Activated naive CD8-positive, alpha-beta T cell treated with anti-CD3 and anti-CD28 coated beads, Interleukin-2, amount 50 U/mL, for 16 hours (primary cell): ENCODE measurements around the gene CLDN19.
"Not testable (repeated sequence)": the region's sequence is repeated elsewhere in the genome, so short reads cannot be mapped to it uniquely, and the experiment has no call there.

ENCODE experiments used
- DNase-seq: peaks from one replicate; pipeline ENCODE4 v3.0.0-alpha.2; 2020; ENCODE audit warnings: low read depth, low spot score

The CLDN19 gene

DNA sequence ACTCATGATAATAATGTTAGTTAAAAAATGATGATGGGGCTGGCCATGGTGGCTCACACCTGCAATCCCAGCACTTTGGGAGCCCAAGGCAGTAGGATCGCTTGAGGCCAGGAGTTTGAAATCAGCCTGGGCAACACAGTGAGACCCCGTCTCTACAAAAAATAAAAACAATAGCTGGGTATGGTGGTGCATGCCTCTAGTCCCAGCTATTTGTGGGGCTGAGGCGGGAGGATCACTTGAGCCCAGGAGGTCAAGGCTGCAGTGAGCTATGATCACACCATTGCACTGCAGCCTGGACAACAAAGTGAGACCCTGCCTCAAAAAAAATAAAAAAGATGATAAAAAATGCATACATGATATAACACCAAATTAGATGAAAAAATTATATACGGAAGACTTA is 21.5 kb upstream of the CLDN19 start:
- DNase-seq, result no peak

DNA sequence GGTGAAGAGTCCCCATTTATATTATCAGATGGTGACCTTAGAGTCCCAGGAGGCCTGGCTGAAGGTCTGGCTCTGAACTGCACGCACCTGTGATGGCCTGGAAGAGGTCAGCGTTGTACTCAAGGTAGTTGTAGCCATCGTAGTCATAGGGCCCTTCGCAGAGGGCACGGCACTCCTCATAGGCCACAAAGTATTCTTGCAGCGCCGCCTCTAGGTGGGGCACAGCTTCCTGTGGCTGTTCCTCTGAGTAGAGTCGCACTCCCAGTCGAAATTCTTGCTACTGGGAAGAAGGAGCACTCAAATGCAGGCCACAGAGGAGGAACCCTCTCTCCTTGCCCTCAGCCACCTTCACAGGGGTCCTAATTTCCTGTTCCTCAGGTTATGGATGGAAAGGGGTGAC is 19.1 kb upstream of the CLDN19 start:
- DNase-seq, result no peak

DNA sequence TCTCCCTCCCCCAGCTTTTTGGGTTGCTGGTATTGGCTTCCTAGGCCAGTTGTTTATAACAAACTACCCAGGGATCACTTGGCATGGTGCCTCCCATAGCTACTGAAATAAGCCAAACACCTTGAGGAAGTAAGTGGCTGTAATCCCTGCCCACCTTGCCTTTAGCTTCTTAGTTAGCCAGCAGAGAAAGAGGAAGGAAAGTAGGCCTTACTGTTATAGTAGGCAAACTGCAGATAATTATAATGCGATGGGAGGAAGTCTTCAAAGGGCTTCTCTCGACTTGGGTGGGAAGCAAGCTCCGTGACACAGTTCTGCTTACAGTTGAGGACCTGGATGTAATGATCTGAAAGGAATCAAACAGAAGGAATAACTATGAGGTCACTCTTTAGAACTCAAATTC is 18.6 kb upstream of the CLDN19 start:
- DNase-seq, result no peak

DNA sequence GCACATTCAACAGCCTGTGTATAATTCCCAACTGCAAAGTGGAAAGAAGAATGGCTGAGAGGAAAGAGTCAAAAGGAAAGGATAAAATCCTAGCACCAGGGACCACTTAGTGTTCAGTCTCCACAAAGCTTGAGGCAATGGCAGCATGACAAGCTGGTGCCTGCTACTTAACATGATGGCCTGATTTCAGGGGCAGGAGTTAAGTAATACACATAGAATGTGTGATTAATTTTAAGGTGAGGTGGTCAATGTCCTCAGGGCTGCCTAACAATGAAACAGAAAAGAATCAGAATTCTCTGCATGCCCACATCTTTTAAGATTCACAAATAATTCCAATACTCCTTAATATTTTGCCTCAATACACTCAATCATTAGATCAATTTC is 17.8 kb upstream of the CLDN19 start:
- no peak for DNase-seq

DNA sequence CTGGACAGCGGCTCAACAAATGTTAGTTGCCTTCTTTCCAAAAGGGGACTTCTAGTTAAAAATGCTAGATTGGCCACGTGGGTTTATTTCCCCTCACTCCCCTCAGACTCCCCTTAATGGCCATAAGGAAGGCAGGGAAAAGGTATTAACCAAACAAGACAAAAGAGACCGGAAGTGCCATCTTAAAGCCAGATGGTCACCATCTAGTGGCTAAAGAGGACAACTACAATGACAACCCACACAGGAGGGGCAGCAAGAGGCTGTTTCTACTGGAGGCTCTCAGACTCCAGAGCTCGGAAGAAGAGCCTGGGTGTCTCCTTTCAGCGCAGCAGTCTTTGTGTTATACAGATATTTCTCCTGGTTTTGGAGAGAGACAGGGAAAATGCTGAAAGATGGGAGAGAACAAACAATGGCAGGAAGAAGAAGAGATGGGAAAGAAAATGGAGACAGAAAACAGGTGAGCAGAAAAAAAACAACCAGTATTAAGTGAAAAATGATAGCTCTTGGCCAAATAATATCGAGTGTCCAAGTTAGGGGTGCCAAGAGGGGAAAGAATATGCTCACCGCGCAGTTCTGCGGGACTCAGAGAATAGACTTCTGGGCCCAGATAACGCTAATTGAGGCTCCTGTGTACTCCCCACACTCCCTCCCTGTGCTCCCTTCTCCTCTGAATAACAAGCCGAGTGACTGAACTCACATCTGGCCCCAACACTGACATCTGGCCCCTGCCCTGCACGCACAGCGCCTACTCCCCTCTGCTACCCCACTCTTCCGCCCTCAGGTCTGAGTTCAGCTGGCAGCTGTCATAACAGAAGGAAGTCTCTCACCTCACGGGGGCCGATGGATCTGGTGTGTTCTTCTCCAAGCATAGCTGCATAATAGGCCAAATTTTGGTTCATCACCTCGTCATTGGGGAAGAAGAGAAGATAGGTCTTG is 17.2 kb upstream of the CLDN19 start:
- DNase-seq, result no peak

DNA sequence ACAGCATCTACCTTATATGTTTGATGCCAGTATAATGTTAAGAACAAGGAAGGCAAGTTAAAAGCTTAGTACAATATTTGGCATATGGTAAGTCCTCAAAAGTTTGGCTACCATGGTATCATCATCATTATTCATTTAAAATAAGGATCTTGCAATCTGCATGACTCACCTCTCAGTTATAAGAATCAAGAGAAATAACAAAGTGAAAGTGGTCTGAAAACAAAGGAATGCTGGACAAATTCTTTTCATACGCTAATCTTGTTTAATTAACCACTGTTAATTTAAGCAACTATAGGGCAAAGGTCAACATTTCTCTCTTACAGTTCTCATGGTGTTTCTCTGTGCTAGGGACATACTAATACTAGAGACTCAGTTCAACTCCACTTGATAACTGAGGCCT is 13.0 kb upstream of the CLDN19 start:
- DNase-seq, result no peak

DNA sequence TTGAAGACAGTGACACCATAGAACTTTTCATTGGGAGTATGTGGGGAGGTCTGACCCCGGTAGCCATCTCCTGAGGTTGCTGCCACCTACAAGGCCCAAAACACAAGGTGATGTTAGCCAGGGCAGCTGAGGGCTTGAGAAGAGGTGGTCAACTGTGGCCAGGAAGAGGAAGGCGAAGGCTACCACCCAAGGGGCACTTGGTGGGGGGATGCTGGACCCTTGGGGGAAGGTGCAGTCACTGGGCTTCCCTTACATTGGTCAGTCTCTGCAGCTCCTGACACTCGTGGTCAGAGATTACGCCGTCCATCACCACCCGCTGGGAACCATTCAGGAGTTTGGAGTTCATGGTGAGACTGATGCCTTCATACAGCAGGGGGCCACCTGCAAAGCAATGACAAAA is 12.2 kb upstream of the CLDN19 start:
- DNase-seq, result no peak

DNA sequence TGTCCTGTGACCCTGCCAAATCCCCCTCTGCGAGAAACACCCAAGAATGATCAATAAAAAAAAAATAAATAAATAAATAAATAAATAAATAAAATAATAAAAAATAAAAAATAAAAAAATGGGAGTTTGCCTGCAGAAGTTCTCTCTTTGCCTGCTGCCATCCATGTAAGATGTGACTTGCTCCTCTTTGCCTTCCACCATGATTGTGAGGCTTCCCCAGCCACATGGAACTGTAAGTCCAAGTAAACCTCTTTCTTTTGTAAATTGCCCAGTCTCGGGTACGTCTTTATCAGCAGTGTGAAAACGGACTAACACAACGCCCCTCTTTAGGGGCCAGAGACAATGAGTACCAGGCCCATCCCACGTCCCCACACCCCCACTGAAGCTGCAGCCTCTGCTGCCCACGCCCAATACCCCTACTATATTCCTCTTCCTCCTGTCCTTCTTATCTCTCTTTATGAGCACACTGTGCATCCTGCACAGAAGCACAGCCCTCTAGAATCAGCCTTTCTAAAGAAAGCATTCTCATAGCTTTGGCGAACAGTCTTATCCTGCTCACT is 11.6 kb upstream of the CLDN19 start:
- DNase-seq, result not testable (repeated sequence)

DNA sequence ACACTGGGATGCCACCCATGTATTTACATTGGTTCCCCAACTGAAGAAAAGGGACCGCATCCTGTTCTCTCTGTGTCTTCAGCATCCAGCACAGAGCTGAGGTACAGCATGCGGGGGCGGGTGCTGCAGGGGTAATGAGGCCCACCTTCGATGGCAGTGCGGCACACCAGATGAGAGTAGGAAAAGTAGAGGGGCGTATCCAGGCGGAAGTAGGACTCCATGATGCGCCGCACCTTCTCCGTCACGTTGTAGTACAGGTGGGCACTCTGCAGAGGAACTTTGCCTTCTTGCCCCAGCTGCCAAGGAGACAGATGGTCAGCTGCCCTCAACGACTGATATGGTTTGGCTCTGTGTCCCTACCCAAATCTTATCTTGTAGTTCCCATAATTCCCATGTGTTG is 10.0 kb upstream of the CLDN19 start:
- DNase-seq, result no peak

DNA sequence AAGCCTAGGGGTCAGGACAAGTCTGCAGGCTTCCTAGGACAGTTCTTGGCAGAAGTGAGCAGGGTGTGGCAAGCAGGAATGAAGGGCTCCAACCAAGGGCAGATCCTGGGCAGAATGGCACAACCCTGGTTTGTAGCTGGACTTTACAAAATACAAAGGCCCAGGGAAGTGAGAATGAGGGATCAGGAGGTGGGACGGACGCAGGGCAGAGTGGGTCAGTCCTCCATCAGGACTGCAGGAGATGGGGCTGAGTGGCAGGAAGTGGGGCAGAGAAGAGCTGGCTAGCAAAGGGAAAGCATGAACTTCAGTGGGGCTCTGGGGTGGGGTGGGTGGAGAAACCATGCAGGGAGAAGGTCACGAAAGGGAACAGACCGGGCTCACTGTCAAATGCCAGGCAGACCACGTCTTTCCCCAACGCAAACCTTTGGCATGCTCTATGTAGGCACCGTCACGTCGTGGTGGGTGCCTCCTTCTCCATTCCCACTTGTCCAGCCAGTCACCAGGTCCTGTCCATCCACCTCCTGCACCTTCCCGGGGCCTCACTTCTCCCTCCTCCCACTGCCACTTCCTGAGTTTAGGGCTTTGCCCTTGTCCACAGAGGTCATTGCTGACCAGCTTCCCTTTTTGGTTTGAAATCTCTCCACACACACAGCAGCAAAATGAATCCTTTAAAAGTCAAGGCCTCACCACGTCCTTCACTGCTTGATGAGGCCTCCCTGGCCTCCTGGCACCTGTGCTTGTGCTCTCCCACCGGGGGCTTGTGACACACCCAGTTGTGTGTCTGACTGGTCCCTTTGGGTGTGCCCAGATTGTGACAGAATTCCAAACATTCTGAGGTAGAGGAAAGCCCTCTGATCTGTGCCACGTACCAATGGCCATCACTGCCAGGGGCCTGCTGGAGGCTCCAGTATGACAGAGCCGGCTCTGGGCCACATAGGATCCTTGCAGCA is 8.7 kb upstream of the CLDN19 start:
- DNase-seq, result no peak

DNA sequence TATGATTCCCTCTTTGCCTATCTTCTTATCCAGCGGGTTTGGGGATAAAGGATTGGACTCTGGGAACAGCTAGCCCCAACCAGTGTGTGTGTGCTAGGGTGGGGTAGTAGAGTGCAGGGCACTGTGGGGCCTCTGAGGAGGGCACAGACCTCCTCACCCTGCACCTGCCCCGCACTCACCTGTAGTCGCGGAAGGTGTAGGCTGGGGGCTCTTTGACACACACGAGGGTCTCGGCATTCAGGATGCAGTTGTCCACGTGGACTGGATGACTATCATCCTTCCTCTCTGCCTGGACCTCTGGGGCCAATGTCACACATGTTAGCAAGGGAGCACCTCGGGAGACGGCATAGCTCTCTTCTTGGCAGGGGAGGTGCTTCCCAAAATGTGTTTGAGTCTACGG is 8.0 kb upstream of the CLDN19 start:
- no peak for DNase-seq

DNA sequence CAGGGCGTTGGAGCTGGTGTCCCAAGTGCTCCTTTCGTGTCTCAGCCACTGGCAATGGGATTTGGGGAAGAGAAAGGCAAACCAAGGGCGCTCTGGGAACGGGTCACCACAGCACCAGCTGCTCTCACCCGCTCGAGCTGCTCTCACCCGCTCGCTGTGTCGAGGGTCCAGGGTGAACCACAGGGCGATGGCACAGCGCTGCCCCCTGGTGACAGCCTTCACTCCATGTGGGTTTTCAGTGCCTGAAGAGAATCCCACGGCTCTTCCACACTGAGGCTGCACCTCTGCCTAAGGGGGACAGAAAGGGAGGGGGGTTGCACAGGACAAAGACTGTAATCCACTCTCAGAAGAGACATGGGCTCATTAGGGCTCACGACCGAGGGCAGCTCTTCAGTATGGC is 7.1 kb upstream of the CLDN19 start:
- no peak for DNase-seq

DNA sequence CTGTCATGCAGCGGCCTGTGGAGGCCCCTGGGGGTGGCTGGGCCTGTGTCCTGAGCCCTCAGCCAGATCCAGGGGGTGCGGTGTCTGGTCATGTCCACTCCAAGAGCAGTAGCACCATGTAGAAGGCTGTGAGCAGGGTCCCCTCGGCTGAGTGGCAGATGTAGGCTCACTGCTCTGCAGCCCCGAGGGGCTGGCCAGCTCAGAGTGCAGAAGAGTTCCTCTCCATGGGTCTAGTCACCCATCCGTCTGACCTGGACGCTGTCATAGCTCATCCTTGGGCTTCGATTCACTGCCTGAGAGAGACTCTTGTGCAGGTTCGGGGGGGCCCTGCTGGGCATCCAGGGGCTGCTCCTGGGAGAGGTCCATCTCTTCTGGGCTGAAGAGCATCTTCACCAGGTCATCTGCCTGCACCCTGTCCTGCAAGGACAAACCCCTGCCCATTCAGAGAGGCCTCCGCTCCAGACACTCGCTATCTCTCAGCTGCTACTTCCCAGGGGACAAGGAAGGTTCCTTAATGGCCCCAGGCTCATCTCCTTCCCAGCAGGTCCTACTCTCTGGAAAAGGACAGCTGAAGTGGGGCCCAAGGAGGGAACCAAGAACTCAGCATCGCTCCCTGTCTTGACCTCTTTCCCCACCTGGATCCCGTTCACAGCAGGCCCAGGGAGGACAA is 6.5 kb upstream of the CLDN19 start:
- no peak for DNase-seq

DNA sequence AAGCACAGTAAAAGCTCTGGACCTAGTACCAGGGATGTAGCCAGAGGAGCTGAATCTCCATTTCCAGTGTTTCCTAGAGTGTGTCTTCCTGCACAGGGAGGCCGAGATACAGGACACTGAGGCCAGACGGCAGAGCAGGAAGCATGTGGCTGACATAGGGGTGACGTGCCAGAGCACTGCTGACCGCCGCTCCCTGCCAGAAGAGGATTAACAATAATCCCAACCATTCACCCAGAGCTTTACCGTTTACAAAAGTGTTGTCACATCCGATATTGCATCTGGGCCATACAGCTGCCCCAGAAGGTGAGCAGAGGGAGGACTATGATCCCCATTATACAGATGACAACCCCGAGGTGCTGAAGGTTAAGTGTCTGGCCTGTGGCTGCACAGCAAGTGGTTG is 5.8 kb upstream of the CLDN19 start:
- no peak for DNase-seq

DNA sequence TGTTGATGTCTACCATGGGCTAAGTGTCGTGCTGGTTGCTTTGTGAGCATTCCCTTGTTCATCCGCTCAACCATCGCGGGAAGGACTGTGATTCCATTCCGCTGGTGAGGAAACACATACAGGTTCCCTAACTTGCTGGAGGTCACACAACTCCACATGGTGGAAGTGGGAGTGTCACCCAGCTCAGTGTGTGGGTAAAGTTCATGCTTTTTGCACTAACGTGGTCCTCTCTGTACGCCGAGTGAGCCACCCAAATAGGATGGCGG is 4.0 kb upstream of the CLDN19 start:
- DNase-seq, result no peak

DNA sequence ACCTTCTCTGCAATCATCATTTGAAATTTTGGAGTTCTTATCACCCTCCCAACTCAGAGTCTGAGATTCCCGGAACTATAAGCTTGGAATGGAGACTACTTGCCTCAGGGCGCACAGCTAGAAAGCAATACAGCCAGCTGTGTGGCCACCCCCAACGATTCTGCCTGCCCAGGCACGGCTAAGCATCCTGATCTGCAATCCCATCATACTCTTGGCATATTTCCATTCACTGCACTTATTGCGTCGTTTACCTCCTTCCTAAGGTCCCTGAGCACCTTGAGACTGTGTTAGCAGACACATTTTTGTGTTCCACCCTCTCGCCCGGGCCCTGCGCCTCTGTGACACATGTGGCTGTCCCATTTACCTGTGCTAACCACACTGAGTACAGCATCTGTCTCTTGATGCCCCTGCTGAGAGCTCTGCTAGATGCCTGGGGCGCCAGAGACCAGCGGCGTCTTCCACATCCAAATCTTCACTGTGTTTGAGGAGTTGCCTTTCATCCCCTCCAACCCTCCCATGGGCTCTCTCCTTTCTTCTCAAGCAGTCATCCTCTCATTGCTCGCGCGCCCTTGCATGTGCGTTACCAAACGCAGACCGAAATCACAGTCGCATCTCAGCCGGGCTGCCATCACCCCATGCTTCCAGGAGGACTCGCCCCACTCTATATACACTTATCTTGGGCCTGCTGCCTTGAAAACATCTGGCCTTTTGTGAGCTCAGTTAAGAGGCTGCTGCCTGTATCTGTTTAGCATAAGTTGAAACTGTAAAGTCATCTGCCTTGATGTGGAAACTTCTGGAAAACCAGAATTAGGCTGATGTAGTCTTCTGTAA is 3.5 kb upstream of the CLDN19 start:
- no peak for DNase-seq

DNA sequence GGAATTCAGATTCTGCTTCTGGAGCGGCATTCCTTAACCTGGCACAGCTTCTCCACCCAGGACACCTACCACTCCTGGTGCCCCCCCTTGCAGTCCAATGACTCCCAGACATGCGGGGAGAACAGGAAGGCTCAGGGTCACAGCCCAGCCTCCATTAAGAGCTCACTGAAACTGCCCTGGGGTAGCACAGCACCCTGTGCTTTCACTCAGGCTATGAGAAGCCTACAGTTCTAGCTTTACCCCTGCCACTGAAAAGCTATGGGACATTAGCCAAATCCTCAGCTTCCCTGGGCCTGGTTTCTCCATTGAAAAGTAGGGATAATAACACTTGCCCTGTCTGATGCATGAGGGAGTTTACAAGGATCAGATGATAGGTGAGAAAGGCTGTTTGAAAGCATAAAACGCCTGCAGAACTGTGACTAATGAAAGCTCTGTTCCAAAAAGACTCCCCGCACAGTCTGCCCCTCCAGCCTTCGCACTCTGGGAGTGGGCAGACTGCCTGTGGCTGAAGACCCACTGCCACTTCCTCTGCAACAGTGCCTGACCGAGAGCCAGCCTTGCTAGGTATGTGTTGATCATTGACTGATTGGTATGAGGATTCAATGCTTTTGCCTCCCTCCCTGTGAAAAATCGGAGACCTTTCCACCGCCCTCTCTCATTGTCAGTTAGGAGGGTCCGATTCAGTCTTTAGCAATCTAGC is 2.7 kb upstream of the CLDN19 start:
- DNase-seq, result no peak

DNA sequence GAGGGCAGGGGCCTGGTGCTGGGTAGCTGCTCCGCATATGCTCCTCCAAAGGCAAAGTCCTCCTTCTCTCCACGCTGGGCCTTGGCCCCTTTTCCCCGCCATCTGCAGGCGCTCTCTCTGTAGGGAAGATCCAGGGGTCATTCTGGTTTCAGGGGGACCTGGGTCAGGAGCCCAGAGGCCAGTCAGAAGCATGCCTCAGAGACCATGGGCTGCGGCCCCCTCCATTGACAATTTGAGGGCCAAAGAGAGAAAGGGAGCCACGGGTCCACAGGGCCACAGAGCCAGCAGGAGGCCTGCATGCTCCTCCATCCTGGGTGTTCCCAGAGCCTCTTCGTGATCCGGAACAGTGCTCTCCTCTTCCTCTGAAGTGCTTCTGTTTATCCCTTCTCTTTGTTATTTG is 2.1 kb upstream of the CLDN19 start:
- DNase-seq, result no peak

DNA sequence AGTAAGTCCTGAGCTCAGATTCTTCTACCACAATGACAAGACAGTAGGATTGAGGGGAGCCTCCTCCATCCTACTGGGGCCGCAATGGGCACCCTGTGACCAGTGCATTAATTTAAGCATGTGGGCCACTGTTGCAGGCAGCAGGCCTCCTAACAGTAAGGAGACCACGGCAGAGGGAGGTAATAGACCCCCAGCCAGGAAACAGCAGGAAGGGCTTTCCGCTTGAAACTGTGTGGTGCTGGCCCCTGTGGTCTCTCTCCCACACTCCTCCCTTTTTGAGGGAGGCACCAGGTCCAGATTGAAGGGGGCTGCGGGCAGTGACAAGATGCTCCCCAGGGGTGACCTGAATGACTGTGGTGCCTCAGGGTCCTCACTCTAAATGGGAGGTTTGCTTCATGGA is 1.7 kb upstream of the CLDN19 start:
- DNase-seq, result no peak

DNA sequence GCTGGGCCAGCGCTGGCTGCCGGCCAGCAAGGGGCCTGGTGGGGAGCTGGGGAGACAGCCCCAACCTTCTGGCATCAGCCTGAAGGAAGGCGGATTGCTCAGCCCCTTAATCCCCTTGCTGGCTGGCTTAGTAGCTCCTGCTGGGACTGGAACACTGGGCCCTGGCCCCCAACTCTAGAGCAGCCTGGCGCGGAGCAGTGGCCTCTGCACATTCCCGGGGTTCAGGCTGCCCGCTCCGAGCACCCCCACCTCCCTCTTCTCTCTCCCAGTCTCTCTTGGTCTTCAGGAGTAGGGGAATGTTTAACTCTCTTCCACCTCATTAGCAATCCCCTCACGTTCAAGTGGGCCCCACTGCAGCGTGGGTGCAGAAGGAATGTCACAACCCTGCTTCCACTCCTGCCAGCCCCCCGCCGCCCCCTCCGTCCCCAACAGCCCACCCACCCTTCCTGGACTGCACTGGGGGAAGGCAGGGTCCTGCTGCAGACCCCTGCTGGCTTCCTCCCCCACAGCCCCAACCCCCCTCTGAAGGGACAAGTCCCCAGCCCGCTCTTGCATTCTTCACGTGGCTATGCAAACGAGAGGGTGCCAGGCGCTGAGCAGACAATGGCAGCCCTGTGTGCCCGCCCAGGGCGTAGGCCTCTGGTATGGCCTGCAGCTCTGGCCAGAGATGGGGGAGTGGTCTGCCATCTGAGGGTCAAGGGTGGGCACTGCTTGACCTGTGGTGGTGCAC is 980 bp upstream of the CLDN19 start:
- no peak for DNase-seq
